ENCODE results near the gene TBKBP1.
"Not testable (repeated sequence)": the region's sequence is repeated elsewhere in the genome, so short reads cannot be mapped to it uniquely, and the experiment has no call there.

TBKBP1 gene

GRCh38 chr17:47682138-47682537 is 11.8 kb upstream of the TBKBP1 start:
- no peak for FAIRE-seq

- not testable (repeated sequence) for FAIRE-seq
These were observed 11.2 kb upstream of the TBKBP1 start for GRCh38 chr17:47682727-47683126.

DNA sequence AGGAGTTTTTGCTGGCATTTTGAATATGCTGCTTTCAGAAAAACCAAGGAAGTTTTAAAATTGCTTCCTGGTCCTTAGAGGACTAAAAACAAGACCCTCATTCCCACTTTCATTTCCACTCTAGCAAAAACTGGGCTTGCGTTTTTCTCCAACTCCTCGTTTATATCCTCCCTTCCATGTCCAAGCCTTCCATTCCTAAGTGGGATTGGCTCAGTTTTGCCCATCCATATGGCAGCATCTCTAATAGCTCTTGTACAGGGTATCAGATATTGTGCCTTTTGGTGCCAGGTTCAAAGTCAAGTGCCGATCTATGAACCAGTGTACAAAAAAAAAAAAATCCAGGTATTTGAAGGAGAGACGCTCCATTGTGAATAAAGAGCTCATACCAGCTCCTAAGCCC is 9.9 kb upstream of the TBKBP1 start:
- FAIRE-seq: no peak

DNA sequence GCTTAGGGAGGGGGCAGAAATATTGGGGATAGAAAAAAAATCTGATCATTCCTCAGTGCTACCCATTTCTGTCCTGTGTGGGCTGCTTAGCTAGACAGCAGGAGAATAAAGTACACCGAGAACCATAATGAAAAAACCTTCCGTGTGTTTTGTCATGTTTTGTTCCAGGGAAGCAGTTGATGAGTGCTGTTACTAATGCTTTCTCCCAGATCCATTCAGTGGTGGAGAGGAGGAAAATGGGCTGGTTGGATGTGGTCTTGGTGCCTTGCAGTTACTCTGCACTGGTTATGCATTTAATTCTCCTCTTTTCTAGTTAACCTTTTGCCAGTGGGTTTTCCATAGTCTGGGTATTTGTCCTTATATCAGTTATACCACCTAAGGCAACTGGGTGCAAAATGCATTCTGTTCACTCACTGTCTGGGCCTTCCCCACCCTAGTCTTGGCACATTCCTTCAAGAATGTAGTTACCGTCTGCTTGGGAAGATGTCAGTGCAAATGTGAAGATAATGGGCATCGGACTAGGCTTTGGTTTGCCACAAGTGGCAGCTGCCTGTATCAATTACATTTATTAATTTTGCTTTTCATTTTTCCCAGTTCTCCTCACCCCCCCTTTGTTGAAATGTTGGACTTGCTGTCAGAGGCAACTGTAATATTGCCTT is 9.3 kb upstream of the TBKBP1 start:
- FAIRE-seq: no peak

GRCh38 chr17:47685556-47686275 is 8.2 kb upstream of the TBKBP1 start:
- no peak for FAIRE-seq

DNA sequence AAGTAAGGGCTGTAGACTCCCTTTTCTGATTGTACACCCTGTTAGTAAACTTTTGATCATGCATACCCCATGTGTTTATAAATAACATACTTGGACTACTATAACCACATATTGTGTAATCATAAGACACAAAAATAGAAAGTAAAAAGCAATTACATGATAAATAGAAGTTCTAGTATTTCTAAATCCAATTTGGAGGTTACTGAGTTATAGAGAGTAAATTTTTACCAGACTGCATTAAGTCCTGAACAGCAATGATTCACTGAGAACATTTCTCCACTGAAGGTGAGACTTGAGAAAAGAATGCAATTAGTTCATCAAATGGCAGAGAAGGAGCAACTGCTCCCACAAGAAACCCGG is 7.7 kb upstream of the TBKBP1 start:
- FAIRE-seq: no peak

GRCh38 chr17:47686664-47687327 is 7.2 kb upstream of the TBKBP1 start:
- no peak for FAIRE-seq

DNA sequence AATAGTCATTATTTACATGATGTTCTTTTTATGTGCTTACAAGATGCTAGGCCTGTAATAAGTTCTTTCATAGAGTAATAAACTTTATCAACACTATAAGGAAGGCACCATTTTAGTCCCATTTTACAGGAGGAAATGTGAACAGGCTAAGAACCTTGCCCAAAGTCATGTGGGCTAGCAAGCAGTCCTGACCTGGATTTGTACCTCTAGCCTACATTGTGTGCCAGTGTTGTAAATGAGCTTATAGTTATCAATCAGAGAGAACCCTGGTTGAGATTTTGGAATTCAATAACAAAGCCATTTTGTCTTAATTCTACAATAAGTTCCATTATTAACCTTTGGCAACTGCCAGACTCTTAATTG is 6.7 kb upstream of the TBKBP1 start:
- no peak for FAIRE-seq

- no peak for FAIRE-seq
These were observed 6.2 kb upstream of the TBKBP1 start for GRCh38 chr17:47687748-47688147.

DNA sequence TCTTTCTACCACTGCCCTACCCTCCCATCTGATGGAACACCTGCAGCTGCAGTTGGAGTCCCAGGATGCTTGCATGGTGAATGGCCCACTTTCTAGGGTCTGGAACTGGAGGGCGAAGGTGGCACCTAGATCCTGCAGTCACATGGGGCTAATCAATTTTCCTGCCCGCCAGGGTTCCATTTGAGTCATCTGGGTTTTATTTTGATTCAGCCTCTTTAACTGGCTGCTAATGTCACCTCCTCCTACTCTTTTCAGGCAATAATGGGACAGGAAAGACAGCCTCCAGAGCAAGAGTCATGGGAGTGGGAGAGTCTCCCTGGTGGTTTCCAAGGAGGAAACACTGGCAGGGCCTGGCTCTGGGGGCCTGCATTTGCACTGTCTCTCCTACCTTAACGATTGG is 3.8 kb upstream of the TBKBP1 start:
- FAIRE-seq: no peak

- no peak for FAIRE-seq
These were observed 1.6 kb upstream of the TBKBP1 start for GRCh38 chr17:47692137-47692894.

- no peak for FAIRE-seq
These were observed 848 bp upstream of the TBKBP1 start for GRCh38 chr17:47692895-47693730.

- FAIRE-seq: no peak
These were observed 844 bp downstream of the TBKBP1 start for GRCh38 chr17:47694581-47695428.

GRCh38 chr17:47695429-47696376 is 1.7 kb downstream of the TBKBP1 start:
- no peak for FAIRE-seq

DNA sequence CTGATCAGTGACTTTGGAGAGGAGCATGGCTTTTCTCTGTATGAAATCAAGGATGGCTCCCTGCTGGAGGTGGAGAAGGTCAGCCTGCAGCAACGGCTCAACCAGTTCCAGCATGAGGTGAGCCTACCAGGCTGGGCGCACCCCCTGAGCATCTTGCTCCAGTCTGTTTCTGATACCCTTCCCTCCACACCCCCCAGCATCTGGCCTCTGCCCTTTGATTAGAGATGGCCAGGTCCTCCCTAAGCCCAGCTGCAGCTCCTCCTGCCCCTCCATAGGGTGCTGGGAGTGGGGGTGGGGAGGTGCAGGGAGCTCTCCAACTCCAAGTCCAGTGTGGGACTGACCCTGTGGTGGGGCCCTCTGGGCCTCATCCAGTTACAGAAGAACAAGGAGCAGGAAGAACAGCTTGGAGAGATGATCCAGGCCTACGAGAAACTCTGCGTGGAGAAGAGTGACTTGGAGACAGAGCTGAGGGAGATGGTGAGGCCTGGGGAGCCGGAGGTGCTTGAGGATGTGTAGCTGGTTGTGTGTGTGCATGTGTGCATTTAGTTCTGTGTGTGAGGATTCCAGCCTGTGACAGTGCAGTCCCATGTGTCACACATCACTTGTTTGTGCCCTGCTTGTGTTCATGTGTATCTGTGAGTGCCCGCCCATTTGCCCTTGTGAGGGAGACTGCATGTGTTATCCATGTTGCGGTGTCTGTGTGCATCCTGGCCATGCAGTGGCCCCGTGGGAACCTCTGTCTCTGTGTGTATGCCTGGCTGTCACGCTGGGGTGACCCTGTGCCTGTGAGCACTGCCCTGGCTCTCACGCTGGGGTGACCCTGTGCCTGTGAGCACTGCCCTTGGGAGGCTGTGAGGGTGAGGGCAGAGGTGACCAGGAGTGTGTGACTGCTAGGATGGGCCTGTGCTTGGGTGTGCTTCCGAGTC is 3.0 kb downstream of the TBKBP1 start:
- no peak for FAIRE-seq

GRCh38 chr17:47697906-47698711 is 4.1 kb downstream of the TBKBP1 start:
- no peak for FAIRE-seq

DNA sequence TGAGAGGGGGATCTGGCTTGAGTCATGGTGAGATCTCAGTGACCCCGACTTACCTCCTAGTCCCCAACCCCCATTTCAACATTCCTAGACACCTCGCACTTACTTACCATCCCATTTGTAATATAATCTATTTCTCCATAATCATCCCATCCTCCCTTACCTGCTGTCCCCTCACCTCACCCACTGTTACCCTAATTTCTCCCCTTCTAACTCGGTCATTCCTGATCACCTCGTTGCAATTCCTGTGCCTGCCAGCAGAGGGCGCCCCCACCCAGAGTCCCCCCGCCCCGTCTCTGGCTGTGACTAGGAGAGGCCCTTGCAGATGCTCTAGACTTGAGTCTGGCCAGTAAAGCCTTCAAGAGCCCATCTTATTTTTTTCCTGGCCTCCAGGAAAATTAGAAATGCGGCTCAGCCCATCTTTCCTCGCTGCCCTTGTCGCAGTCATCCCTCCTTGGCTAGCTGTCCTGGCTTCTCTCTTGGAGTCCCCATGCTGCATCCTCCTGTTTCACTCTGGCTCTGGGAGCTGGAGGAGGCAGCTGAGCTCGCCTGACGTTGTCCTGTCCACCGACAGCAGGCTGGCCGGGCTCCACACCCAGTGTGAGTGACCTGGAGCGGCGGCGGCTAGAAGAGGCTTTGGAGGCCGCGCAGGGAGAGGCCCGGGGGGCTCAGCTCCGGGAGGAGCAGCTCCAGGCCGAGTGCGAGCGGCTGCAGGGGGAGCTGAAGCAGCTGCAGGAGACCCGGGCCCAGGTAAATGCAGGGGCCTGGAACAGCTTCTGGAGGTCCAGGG is 5.0 kb downstream of the TBKBP1 start:
- no peak for FAIRE-seq

DNA sequence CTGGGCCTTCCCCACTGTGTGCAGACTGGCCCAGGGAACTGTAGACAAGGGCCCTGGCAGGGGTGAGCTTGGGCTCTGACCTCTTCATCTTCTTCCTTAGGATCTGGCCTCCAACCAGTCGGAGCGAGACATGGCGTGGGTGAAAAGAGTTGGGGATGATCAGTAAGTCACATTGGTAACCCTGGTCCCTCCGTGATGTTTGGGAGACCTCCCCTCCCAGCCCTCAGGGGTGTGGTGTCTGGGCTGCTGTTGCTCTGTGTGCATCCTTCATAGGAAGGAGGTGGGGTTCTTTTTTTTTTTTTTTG is 5.5 kb downstream of the TBKBP1 start:
- no peak for FAIRE-seq
